ENCODE data around the gene TARS3.

Gene TARS3

GRCh38 chr15:101617390-101617965 lies 106.8 kb downstream of the TARS3 start:
- TF ChIP-seq REST (IDR thresholded peaks at IDR 0.05; ENCODE audit: insufficient read depth in 1 of 2, low read depth in 2 of 2, low read length in 2 of 2) (no peak), SIN3A (IDR thresholded peaks at IDR 0.05; ENCODE audit: borderline replicate concordance, insufficient read depth, low read length) (no peak), POLR2AphosphoS5 (IDR thresholded peaks at IDR 0.05; ENCODE audit: low read depth, low read length) (no peak), TAF1 (IDR thresholded peaks at IDR 0.05; ENCODE audit: borderline replicate concordance, insufficient read depth, low read length) (no peak), FOXP2 (optimal IDR thresholded peaks at IDR 0.05; ENCODE audit: borderline replicate concordance, extremely low read depth, extremely low read length, insufficient read depth) (no peak)

- peak; percentile 81 for TF ChIP-seq FOXP2 (optimal IDR thresholded peaks at IDR 0.05; ENCODE audit: borderline replicate concordance, extremely low read depth, extremely low read length, insufficient read depth)
- TF ChIP-seq TAF1 (IDR thresholded peaks at IDR 0.05; ENCODE audit: borderline replicate concordance, insufficient read depth, low read length) = 0 out of 2 replicates have a peak, but pooled peaks have one; percentile 38
- TF ChIP-seq SIN3A (IDR thresholded peaks at IDR 0.05; ENCODE audit: borderline replicate concordance, insufficient read depth, low read length) = peak; percentile 59; the same call in 1 of the 2 replicates
- TF ChIP-seq POLR2AphosphoS5 (IDR thresholded peaks at IDR 0.05; ENCODE audit: low read depth, low read length) = 0 out of 2 replicates have a peak, but pooled peaks have one; percentile 20
- TF ChIP-seq REST (IDR thresholded peaks at IDR 0.05; ENCODE audit: insufficient read depth in 1 of 2, low read depth in 2 of 2, low read length in 2 of 2) = no peak
Observed at GRCh38 chr15:101615986-101616848, 108.1 kb downstream of the TARS3 start.

GRCh38 chr15:101615414-101615985 lies 108.8 kb downstream of the TARS3 start:
- no peak for TF ChIP-seq SIN3A (IDR thresholded peaks at IDR 0.05; ENCODE audit: borderline replicate concordance, insufficient read depth, low read length)
- TF ChIP-seq REST (IDR thresholded peaks at IDR 0.05; ENCODE audit: insufficient read depth in 1 of 2, low read depth in 2 of 2, low read length in 2 of 2) = no peak
- TF ChIP-seq FOXP2 (optimal IDR thresholded peaks at IDR 0.05; ENCODE audit: borderline replicate concordance, extremely low read depth, extremely low read length, insufficient read depth) = no peak
- TF ChIP-seq TAF1 (IDR thresholded peaks at IDR 0.05; ENCODE audit: borderline replicate concordance, insufficient read depth, low read length) = no peak
- TF ChIP-seq POLR2AphosphoS5 (IDR thresholded peaks at IDR 0.05; ENCODE audit: low read depth, low read length) = no peak

- TF ChIP-seq REST (IDR thresholded peaks at IDR 0.05; ENCODE audit: insufficient read depth in 1 of 2, low read depth in 2 of 2, low read length in 2 of 2) (no peak), TAF1 (IDR thresholded peaks at IDR 0.05; ENCODE audit: borderline replicate concordance, insufficient read depth, low read length) (no peak), SIN3A (IDR thresholded peaks at IDR 0.05; ENCODE audit: borderline replicate concordance, insufficient read depth, low read length) (no peak), FOXP2 (optimal IDR thresholded peaks at IDR 0.05; ENCODE audit: borderline replicate concordance, extremely low read depth, extremely low read length, insufficient read depth) (no peak), POLR2AphosphoS5 (IDR thresholded peaks at IDR 0.05; ENCODE audit: low read depth, low read length) (no peak)
Observed at GRCh38 chr15:101614761-101615160, 109.5 kb downstream of the TARS3 start.

Data from PFSK-1 (cell line).